Measurements from ENCODE around the gene SHTN1.

GRCh38 chr10:116848032-116848943, 156.7 kb downstream of the SHTN1 start:
- TF ChIP-seq EZH2 (IDR thresholded peaks at IDR 0.05; ENCODE audit: insufficient read depth, poor library complexity, severe bottlenecking) (no peak), EZH2phosphoT487 (IDR thresholded peaks at IDR 0.05; ENCODE audit: insufficient read depth, low read depth) (no peak)

All from GM23248 (cell line).